ENCODE measurements around the gene THSD7A. TPM values are rescaled to one million over a fixed set of nuclear protein-coding genes. Genes with fewer than 3 reads are reported as not detected.

THSD7A gene
- total and polyA plus RNA-seq, 10 of the 15 experiments (the other 5 are each of a cell fraction or from before 2014, with no cell fraction given) = 0.03 to 0.09 (median 0.03) TPM; not detected in 7

GRCh38 chr7:11369696-11370095 is 462.3 kb downstream of the THSD7A start (continued):
- no peak for TF ChIP-seq ZBTB4 (CRISPR knock-in tag; IDR thresholded peaks at IDR 0.05)
- TF ChIP-seq HDAC2 (IDR thresholded peaks at IDR 0.05) = no peak
- no peak for TF ChIP-seq ZBTB40 (IDR thresholded peaks at IDR 0.05; ENCODE audit: borderline replicate concordance)
- TF ChIP-seq NR2F1 (conservative IDR thresholded peaks at IDR 0.05) = no peak

GRCh38 chr7:11366118-11366517 is 465.9 kb downstream of the THSD7A start:
- FAIRE-seq (no peak), ATAC-seq (no peak), DNase-seq (ENCODE audit: low read depth, low spot score) (no peak)
- ChIA-PET CTCF (no interaction called here), SMC1A (ENCODE audit: uncharacterized antibody, unreplicated experiment) (no interaction called here), RAD21 (ENCODE audit: unreplicated experiment) (no interaction called here), POLR2A (no interaction called here)
- no TSS peak for BruUV-seq (replicated peaks)
- Histone ChIP-seq H3K27ac (ENCODE audit: control insufficient read depth, insufficient read depth) (no peak overlapping the region), H3K36me3 (ENCODE audit: control insufficient read depth in 2 of 2, insufficient read depth in 2 of 2, low read length in 1 of 2) (no peaks in the 10 kb centered on the region), H4K20me1 (ENCODE audit: control insufficient read depth, insufficient read depth) (no peaks in the 10 kb centered on the region), H3K9me3 (replicated peaks; ENCODE audit: control insufficient read depth, insufficient read depth, low read length) (no peaks in the 10 kb centered on the region), H3K4me2 (ENCODE audit: control insufficient read depth, insufficient read depth) (no peak overlapping the region), H2AFZ (ENCODE audit: control insufficient read depth, low read depth, low read length) (no peak overlapping the region), H3K79me2 (ENCODE audit: control insufficient read depth, insufficient read depth, low read length) (no peaks in the 10 kb centered on the region), H3K9ac (ENCODE audit: control insufficient read depth, insufficient read depth, low read length) (no peak overlapping the region), H3K4me1 (ENCODE audit: control insufficient read depth, insufficient read depth, low read length) (no peaks in the 10 kb centered on the region), H3K4me3 (no peak overlapping the region), H3K27me3 (replicated peaks in 1 of 2; ENCODE audit: control insufficient read depth in 2 of 2, insufficient read depth in 2 of 2, low read length in 1 of 2) (no peaks in the 10 kb centered on the region)
- in situ Hi-C loops (cut with MboI) (no loop called here), intact Hi-C loops (cut with micrococcal nuclease; ENCODE audit: unreplicated experiment) (no loop called here)
- 29% methylated on average over 4 of the region's 4 CpGs for WGBS (ENCODE audit: insufficient coverage, insufficient replicate concordance, low lambda C conversion rate, missing lambda C conversion rate)
- TF ChIP-seq ZSCAN29 (IDR thresholded peaks at IDR 0.05) (no peak), CHD4 (IDR thresholded peaks at IDR 0.05) (no peak)
